BLaER1 (cell line): Measurements from ENCODE around the gene ELP4.

ENCODE experiments used
- H3K27ac ChIP-seq: shearing (Covaris generic); formaldehyde crosslinking; 2 replicates; pipeline ENCODE4 v1.8.1; 2022
- H3K27me3 ChIP-seq: shearing (Covaris generic); formaldehyde crosslinking; 2 replicates; pipeline ENCODE4 v1.8.1; 2022
- H3K36me3 ChIP-seq: shearing (Covaris generic); formaldehyde crosslinking; 2 replicates; pipeline ENCODE4 v1.8.1; 2022
- H3K4me1 ChIP-seq: shearing (Covaris generic); formaldehyde crosslinking; 2 replicates; pipeline ENCODE4 v1.8.1; 2022
- H3K4me2 ChIP-seq: shearing (Covaris generic); formaldehyde crosslinking; 2 replicates; pipeline ENCODE4 v1.8.1; 2022
- H3K4me3 ChIP-seq: shearing (Covaris generic); formaldehyde crosslinking; 2 replicates; pipeline ENCODE4 v1.8.1; 2022
- H3K9ac ChIP-seq: shearing (Covaris generic); formaldehyde crosslinking; 2 replicates; pipeline ENCODE4 v1.8.1; 2022
- H3K9me3 ChIP-seq: shearing (Covaris generic); formaldehyde crosslinking; 2 replicates; pipeline ENCODE4 v1.8.1; 2022
- H4K20me1 ChIP-seq: shearing (Covaris generic); formaldehyde crosslinking; 2 replicates; pipeline ENCODE4 v1.8.1; 2022
- Cebpa-rat ChIP-seq: shearing (Covaris generic); IDR thresholded peaks from 2 replicates; pipeline ENCODE4 v1.8.1; 2022

The ELP4 gene

DNA sequence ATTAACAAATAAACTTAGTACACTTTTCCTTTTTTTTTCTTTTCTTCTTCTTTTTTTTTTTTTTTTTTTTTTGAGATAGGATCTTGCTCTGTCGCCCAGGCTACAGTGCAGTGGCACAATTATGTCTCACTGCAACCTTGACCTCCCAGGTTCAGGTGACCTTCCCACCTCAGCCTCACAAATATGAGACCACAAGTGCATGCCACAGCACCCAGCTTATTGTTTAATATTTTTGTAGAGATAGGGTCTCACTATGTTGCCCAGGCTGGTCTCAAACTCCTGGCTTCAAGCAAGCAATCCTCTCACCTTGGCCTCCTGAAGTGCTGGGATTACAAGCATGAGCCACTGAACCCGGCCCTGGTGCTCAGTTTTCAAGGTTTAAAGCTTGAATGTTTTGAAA lies 88.9 kb downstream of the ELP4 start:
- no peaks in the 10 kb centered on the region for H3K27me3 ChIP-seq
- H3K9ac ChIP-seq = no peak overlapping the region
- H4K20me1 ChIP-seq = no peaks in the 10 kb centered on the region
- H3K36me3 ChIP-seq = peaks cover 14% of the 10 kb centered on the region; the same call in 1 of the 2 replicates
- H3K4me2 ChIP-seq = no peak overlapping the region
- TF ChIP-seq Cebpa-rat = no peak
- H3K4me3 ChIP-seq = no peak overlapping the region
- 0 out of 2 replicates have a peak, but pooled peaks cover 4% of the 10 kb centered on the region for H3K9me3 ChIP-seq
- H3K4me1 ChIP-seq = no peaks in the 10 kb centered on the region
- no peak overlapping the region for H3K27ac ChIP-seq

DNA sequence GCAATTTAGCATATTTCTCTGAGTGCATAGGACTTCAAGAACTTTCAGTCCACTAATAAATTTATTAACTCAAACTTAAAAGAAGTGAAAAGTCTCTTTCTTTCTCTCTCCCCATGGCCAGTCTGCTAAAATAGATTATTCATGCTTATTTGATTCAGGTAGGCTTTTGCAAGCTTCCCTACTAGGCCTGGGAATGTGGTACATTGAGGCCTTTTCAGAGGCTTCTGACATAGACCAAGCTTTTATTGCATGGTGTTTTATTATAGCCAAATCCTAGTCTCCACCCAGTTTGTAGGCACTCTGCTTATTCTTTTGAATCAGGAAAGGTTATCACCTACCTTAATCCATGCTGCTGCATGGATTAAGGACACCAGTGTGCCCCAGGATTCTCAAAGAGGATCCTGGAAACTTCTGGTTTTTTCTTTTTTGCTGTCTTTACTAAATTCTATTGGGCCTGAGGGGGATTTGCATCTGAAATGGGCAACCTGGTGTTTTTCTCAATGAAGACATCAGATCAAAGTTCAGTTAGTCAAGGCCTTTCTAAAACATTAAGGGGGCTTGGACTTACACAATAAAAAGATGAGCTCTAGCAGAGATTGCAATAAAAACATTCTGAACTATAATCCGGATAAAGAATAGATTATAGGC lies 92.2 kb downstream of the ELP4 start:
- no peak for TF ChIP-seq Cebpa-rat
- Histone ChIP-seq H3K27me3 (no peaks in the 10 kb centered on the region), H3K4me3 (no peak overlapping the region), H3K9me3 (0 out of 2 replicates have a peak, but pooled peaks cover 4% of the 10 kb centered on the region), H3K27ac (no peak overlapping the region), H3K4me1 (no peaks in the 10 kb centered on the region), H3K4me2 (no peak overlapping the region), H3K9ac (no peak overlapping the region), H4K20me1 (no peaks in the 10 kb centered on the region), H3K36me3 (peaks cover 14% of the 10 kb centered on the region; the same call in 1 of the 2 replicates)

GRCh38 chr11:31606893-31607292 lies 97.3 kb downstream of the ELP4 start:
- no peaks in the 10 kb centered on the region for H4K20me1 ChIP-seq
- no peak for TF ChIP-seq Cebpa-rat

GRCh38 chr11:31607914-31608313 lies 98.3 kb downstream of the ELP4 start:
- TF ChIP-seq Cebpa-rat = no peak
- Histone ChIP-seq H3K27me3 (no peaks in the 10 kb centered on the region), H4K20me1 (no peaks in the 10 kb centered on the region), H3K9ac (no peak overlapping the region), H3K4me3 (no peak overlapping the region), H3K9me3 (0 out of 2 replicates have a peak, but pooled peaks cover 6% of the 10 kb centered on the region), H3K36me3 (no peaks in the 10 kb centered on the region; the same call in 1 of the 2 replicates), H3K27ac (no peak overlapping the region), H3K4me1 (peaks cover 24% of the 10 kb centered on the region), H3K4me2 (peak overlapping the region; percentile 44)

More at GRCh38 chr11:31606893-31607292, 97.3 kb downstream of the ELP4 start:
- Histone ChIP-seq H3K36me3 (no peaks in the 10 kb centered on the region; the same call in 1 of the 2 replicates), H3K9me3 (0 out of 2 replicates have a peak, but pooled peaks cover 6% of the 10 kb centered on the region), H3K4me3 (no peak overlapping the region), H3K4me2 (no peak overlapping the region), H3K4me1 (peaks cover 15% of the 10 kb centered on the region), H3K27me3 (no peaks in the 10 kb centered on the region), H3K27ac (no peak overlapping the region), H3K9ac (no peak overlapping the region)

- H3K9me3 ChIP-seq = 0 out of 2 replicates have a peak, but pooled peaks cover 6% of the 10 kb centered on the region
- H3K4me2 ChIP-seq = no peak overlapping the region
- no peak overlapping the region for H3K4me3 ChIP-seq
- peaks cover 24% of the 10 kb centered on the region for H3K4me1 ChIP-seq
- TF ChIP-seq Cebpa-rat = no peak
- no peaks in the 10 kb centered on the region for H4K20me1 ChIP-seq
- no peaks in the 10 kb centered on the region; the same call in 1 of the 2 replicates for H3K36me3 ChIP-seq
- H3K27ac ChIP-seq = no peak overlapping the region
- H3K27me3 ChIP-seq = no peaks in the 10 kb centered on the region
- H3K9ac ChIP-seq = no peak overlapping the region
Measured at GRCh38 chr11:31608995-31609394, 99.4 kb downstream of the ELP4 start.

- Histone ChIP-seq H3K27ac (no peak overlapping the region), H3K27me3 (no peaks in the 10 kb centered on the region)
Measured at GRCh38 chr11:31610544-31610943, 101.0 kb downstream of the ELP4 start.

GRCh38 chr11:31617246-31617645 lies 107.7 kb downstream of the ELP4 start:
- H3K27me3 ChIP-seq = no peaks in the 10 kb centered on the region
- no peak overlapping the region for H3K27ac ChIP-seq
- H4K20me1 ChIP-seq = no peaks in the 10 kb centered on the region
- no peaks in the 10 kb centered on the region for H3K36me3 ChIP-seq
- H3K4me1 ChIP-seq = peaks cover 6% of the 10 kb centered on the region
- H3K4me2 ChIP-seq = no peak overlapping the region
- H3K4me3 ChIP-seq = no peak overlapping the region
- H3K9ac ChIP-seq = no peak overlapping the region
- no peak for TF ChIP-seq Cebpa-rat
- H3K9me3 ChIP-seq = no peaks in the 10 kb centered on the region

More at GRCh38 chr11:31610544-31610943, 101.0 kb downstream of the ELP4 start:
- no peak overlapping the region for H3K4me3 ChIP-seq
- H3K4me2 ChIP-seq = no peak overlapping the region
- no peak for TF ChIP-seq Cebpa-rat
- H3K9ac ChIP-seq = no peak overlapping the region
- H4K20me1 ChIP-seq = no peaks in the 10 kb centered on the region
- H3K9me3 ChIP-seq = 0 out of 2 replicates have a peak, but pooled peaks cover 6% of the 10 kb centered on the region
- H3K4me1 ChIP-seq = peaks cover 24% of the 10 kb centered on the region
- no peaks in the 10 kb centered on the region; the same call in 1 of the 2 replicates for H3K36me3 ChIP-seq

- Histone ChIP-seq H3K36me3 (no peaks in the 10 kb centered on the region), H3K9ac (no peak overlapping the region), H4K20me1 (no peaks in the 10 kb centered on the region), H3K4me1 (no peaks in the 10 kb centered on the region), H3K27ac (no peak overlapping the region), H3K4me3 (no peak overlapping the region), H3K9me3 (no peaks in the 10 kb centered on the region), H3K4me2 (no peak overlapping the region), H3K27me3 (no peaks in the 10 kb centered on the region)
- TF ChIP-seq Cebpa-rat = no peak
Measured at GRCh38 chr11:31619980-31620379, 110.4 kb downstream of the ELP4 start.

- H3K36me3 ChIP-seq = no peaks in the 10 kb centered on the region
- no peak overlapping the region for H3K9ac ChIP-seq
- H3K4me3 ChIP-seq = no peak overlapping the region
- no peaks in the 10 kb centered on the region for H3K27me3 ChIP-seq
- no peaks in the 10 kb centered on the region for H3K4me1 ChIP-seq
- no peak overlapping the region for H3K4me2 ChIP-seq
- H4K20me1 ChIP-seq = no peaks in the 10 kb centered on the region
- no peaks in the 10 kb centered on the region for H3K9me3 ChIP-seq
- no peak overlapping the region for H3K27ac ChIP-seq
- TF ChIP-seq Cebpa-rat = no peak
Measured at GRCh38 chr11:31620434-31620833, 110.9 kb downstream of the ELP4 start.

GRCh38 chr11:31625868-31626267 lies 116.3 kb downstream of the ELP4 start:
- no peak for TF ChIP-seq Cebpa-rat
- no peak overlapping the region for H3K4me3 ChIP-seq
- H3K36me3 ChIP-seq = no peaks in the 10 kb centered on the region
- no peaks in the 10 kb centered on the region for H3K27me3 ChIP-seq
- no peak overlapping the region for H3K9ac ChIP-seq
- H3K4me2 ChIP-seq = no peak overlapping the region
- H3K4me1 ChIP-seq = no peaks in the 10 kb centered on the region
- no peak overlapping the region for H3K27ac ChIP-seq
- H3K9me3 ChIP-seq = no peaks in the 10 kb centered on the region
- no peaks in the 10 kb centered on the region for H4K20me1 ChIP-seq
